NCI-H1417 treated with DMSO at 0.1 percent for 48 hours (cell line): ENCODE data around the gene GNB3.
A peak's percentile ranks its signal among the peaks of the same experiment; 100 is the strongest.

Experiments used
- DNase-seq: peaks from one replicate; lab custom pipeline; 2025; lab: John Stamatoyannopoulos, UW

Gene GNB3

GRCh38 chr12:6837370-6838060 lies 3.2 kb upstream of the GNB3 start:
- DNase-seq = no peak

GRCh38 chr12:6838854-6839253 lies 1.9 kb upstream of the GNB3 start:
- no peak for DNase-seq

GRCh38 chr12:6839482-6840201 lies 1.1 kb upstream of the GNB3 start:
- DNase-seq = no peak

- DNase-seq = no peak
Measured at GRCh38 chr12:6840330-6840729, 395 bp upstream of the GNB3 start.

GRCh38 chr12:6842075-6842474 lies 1.4 kb downstream of the GNB3 start:
- DNase-seq = no peak

GRCh38 chr12:6843118-6843902 lies 2.6 kb downstream of the GNB3 start:
- DNase-seq = no peak

GRCh38 chr12:6845395-6845794 lies 4.7 kb downstream of the GNB3 start:
- no peak for DNase-seq

- DNase-seq = no peak
Measured at GRCh38 chr12:6846316-6846869, 5.7 kb downstream of the GNB3 start.

GRCh38 chr12:6847676-6848075 lies 7.0 kb downstream of the GNB3 start:
- DNase-seq = no peak

GRCh38 chr12:6849427-6849826 lies 8.7 kb downstream of the GNB3 start:
- no peak for DNase-seq

GRCh38 chr12:6849976-6850560 lies 9.3 kb downstream of the GNB3 start:
- no peak for DNase-seq

- no peak for DNase-seq
Measured at GRCh38 chr12:6850796-6851152, 10.0 kb downstream of the GNB3 start.

GRCh38 chr12:6851153-6851920 lies 10.6 kb downstream of the GNB3 start, which contains the start of gene CDCA3:
Gene CDCA3 (minus strand): TSS chr12:6851286. CDS start chr12:6850952, 334 bp downstream.
- peak; percentile 90 for DNase-seq

- DNase-seq = peak; percentile 98
Measured at GRCh38 chr12:6851921-6852650, 11.4 kb downstream of the GNB3 start, which contains the start of gene USP5. Gene USP5 (plus strand): TSS chr12:6852150. CDS start chr12:6852180, 30 bp downstream.

GRCh38 chr12:6852651-6853354 lies 12.1 kb downstream of the GNB3 start:
- DNase-seq = no peak

GRCh38 chr12:6853626-6854025 lies 12.9 kb downstream of the GNB3 start:
- DNase-seq = no peak

- DNase-seq = no peak
Measured at GRCh38 chr12:6854036-6854435, 13.3 kb downstream of the GNB3 start.

GRCh38 chr12:6855322-6855721 lies 14.6 kb downstream of the GNB3 start:
- no peak for DNase-seq

GRCh38 chr12:6858799-6859198 lies 18.1 kb downstream of the GNB3 start:
- no peak for DNase-seq

- DNase-seq = no peak
Measured at GRCh38 chr12:6860116-6860515, 19.4 kb downstream of the GNB3 start.
